Hippocampal formation (tissue), 2 donors: ENCODE data around the gene ZNF580.

Experiments
- DNase-seq, 2 donors: peaks; one replicate each; lab custom pipeline; 2025; lab: John Stamatoyannopoulos, UW

Gene ZNF580

GRCh38 chr19:55678121-55678671 lies 37.4 kb downstream of the ZNF580 start:
- peak; percentile 15 to 18 for DNase-seq

- no peak for DNase-seq
These were observed 38.8 kb downstream of the ZNF580 start for GRCh38 chr19:55679343-55680257.

- no peak for DNase-seq
These were observed 39.7 kb downstream of the ZNF580 start for GRCh38 chr19:55680339-55681130.

- DNase-seq: no peak
These were observed 40.6 kb downstream of the ZNF580 start for GRCh38 chr19:55681131-55682092.

GRCh38 chr19:55683449-55684261 lies 42.9 kb downstream of the ZNF580 start:
- DNase-seq: no peak

- no peak for DNase-seq
These were observed 44.3 kb downstream of the ZNF580 start for GRCh38 chr19:55684946-55685681.

- no peak for DNase-seq
These were observed 45.0 kb downstream of the ZNF580 start for GRCh38 chr19:55685776-55686175.

GRCh38 chr19:55686311-55687050 lies 45.7 kb downstream of the ZNF580 start:
- no peak for DNase-seq

GRCh38 chr19:55687281-55688201 lies 46.7 kb downstream of the ZNF580 start:
- DNase-seq: no peak

GRCh38 chr19:55688422-55689218 lies 47.8 kb downstream of the ZNF580 start:
- no peak for DNase-seq

- DNase-seq: no peak
These were observed 48.8 kb downstream of the ZNF580 start for GRCh38 chr19:55689411-55690108.

- DNase-seq: no peak
These were observed 49.4 kb downstream of the ZNF580 start for GRCh38 chr19:55690109-55690768.

- DNase-seq: no peak
These were observed 50.2 kb downstream of the ZNF580 start for GRCh38 chr19:55690769-55691545.

- DNase-seq: no peak
These were observed 51.0 kb downstream of the ZNF580 start for GRCh38 chr19:55691561-55692481.
